HG03139 (cell line): ENCODE results near the gene PRDM2.
"Not testable (repeated sequence)": the region's sequence is repeated elsewhere in the genome, so short reads cannot be mapped to it uniquely, and the experiment has no call there.

Experiments
- ATAC-seq: cut with Tn5 transposase; IDR thresholded peaks from one replicate; pipeline ENCODE4 v1.9.1; 2021; ENCODE audit not compliant: unreplicated experiment

Gene PRDM2

GRCh38 chr1:13699936-13700520 is at the start of gene PRDM2:
Gene PRDM2, plus strand, starts transcription at chr1:13700188. Its CDS starts 15,418 bp downstream, at chr1:13715606.
- ATAC-seq, result peak; percentile 40

- ATAC-seq, result no peak
Observed at GRCh38 chr1:13651279-13651678, 48.7 kb upstream of the PRDM2 start.

DNA sequence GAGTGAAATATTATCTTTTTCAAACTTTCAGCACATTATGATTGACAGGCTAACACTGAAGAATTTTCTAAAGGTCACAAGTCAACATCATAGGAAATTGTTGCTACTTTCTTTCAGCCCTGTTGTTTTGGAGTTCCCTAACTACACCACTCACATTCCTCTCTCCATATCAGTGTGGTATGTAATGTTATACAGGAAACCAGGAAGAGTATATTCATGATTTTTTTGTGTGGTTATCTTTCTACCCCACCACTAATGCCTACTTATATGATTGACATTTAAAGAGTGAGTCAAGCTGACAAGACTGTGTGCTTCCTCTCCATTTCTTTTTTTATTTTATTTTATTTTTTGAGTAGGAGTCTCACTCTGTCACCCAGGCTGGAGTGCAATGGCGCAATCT is 47.8 kb upstream of the PRDM2 start:
- ATAC-seq, result no peak

DNA sequence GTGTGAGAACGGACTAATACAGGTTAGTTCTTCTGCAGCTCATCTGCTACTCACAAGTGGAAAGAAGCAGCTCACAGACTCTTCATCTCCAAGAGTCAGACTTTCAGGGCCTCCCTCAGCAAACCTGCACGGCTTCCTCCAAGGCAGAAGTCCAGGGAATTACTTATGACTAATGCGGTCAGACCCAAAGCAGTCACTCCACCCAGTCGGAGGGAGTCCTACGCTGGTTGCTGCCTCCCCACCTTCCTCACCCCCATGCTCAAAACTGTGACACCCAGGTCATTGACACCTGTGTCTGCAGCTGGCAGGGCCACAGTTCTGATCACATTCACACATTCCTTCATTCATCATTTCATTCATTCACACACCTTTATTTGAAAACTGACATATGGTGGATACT is 38.4 kb upstream of the PRDM2 start:
- ATAC-seq, result no peak

GRCh38 chr1:13662493-13662892 is 37.5 kb upstream of the PRDM2 start:
- ATAC-seq, result no peak

DNA sequence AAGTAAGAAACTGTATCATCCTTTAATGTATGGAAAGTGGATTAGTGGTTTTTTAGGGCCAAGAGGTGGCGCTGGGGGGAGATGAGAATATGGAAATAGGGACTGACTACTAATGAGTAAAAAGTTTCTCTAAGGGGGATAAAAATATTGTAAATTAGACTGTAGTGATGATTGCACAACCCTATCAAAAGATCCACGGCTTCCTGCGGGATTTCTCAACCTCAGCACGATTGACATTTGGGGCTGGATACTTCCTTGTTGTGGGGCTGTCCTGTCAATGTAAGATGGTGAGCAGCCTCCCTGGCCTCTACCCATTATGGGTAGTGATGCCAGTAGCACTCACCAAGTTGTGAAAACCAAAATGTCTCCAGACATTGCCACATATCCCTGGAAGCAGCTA is 36.0 kb upstream of the PRDM2 start:
- ATAC-seq, result no peak

DNA sequence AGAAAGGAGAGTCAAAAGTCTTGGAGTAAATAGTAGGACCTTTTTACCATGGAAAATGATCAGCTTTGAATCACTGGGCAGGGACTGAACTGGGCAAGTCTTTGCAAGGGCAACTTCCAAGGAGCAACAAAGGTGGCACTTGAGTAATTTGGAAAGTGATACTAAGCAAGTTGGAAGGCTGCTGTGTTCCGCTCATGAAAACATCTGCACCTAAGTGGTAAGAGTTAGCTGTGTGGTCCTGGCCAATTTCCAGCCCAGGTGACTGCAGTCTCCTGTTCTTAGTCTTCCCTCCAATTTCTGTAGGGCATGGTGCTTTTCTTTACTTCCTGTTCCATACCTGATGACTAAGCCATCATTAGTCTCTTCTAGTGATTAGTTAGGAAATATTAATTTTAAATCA is 35.5 kb upstream of the PRDM2 start:
- no peak for ATAC-seq

- no peak for ATAC-seq
Observed at GRCh38 chr1:13666317-13666716, 33.7 kb upstream of the PRDM2 start.

GRCh38 chr1:13667691-13668090 is 32.3 kb upstream of the PRDM2 start:
- ATAC-seq, result no peak

- ATAC-seq, result no peak
Observed at GRCh38 chr1:13674377-13674776, 25.6 kb upstream of the PRDM2 start.

GRCh38 chr1:13675151-13675651 is 24.8 kb upstream of the PRDM2 start:
- ATAC-seq, result no peak

GRCh38 chr1:13677896-13678295 is 22.1 kb upstream of the PRDM2 start:
- ATAC-seq, result no peak

- no peak for ATAC-seq
Observed at GRCh38 chr1:13679651-13680050, 20.3 kb upstream of the PRDM2 start.

DNA sequence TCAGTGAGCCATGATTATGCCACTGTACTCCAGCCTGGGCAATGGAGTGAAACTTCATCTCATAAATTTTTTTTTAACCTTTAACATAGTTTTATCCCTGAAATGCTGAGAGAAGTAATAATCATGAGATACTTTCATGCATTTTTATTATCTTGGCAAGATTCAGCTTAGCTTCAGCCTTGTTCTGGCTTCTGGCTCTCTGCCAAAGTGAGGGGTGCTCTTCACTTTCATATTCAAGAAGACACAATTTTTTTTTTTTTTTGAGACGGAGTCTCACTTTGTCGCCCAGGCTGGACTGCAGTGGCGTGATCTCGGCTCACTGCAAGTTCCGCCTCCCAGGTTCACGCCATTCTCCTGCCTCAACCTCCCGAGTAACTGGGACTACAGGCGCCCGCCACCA is 19.4 kb upstream of the PRDM2 start:
- not testable (repeated sequence) for ATAC-seq

DNA sequence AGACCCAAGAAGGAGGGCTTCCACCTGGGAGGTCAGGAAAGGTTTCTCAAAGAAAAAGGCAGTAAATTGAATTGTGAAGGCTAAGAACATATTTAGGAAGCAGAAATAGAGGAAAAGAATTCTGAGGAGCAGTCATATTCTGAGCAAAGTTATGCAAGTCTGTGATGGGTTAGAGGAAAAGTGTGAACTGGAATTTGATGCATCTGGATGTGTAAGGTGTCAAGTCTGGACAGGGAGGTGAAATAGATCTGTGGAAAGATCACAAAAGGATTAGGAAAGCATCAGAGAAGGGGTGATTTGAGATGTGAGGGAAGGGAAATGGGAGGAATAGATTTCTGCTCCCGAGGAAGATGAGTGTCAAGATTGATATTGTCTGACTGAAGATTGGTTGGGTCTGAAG is 18.1 kb upstream of the PRDM2 start:
- ATAC-seq, result no peak

DNA sequence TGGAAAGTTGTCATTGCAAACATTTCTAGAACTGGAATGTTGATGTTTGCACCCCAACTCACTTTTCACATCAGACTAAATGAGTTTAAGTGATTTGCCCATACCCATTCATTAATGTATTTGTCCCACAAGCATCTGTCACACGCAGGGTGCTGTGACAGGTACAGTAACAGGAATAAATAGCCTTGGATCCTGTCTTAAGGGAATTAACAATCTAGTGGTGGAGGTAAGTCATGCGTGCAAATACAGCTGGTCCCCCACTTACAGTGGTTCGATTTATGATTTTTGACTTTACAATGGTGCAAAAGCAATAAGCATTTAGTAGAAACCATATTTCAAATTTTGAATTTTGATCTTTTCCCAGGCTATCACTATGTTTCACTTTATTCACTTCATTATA is 17.5 kb upstream of the PRDM2 start:
- ATAC-seq, result no peak

DNA sequence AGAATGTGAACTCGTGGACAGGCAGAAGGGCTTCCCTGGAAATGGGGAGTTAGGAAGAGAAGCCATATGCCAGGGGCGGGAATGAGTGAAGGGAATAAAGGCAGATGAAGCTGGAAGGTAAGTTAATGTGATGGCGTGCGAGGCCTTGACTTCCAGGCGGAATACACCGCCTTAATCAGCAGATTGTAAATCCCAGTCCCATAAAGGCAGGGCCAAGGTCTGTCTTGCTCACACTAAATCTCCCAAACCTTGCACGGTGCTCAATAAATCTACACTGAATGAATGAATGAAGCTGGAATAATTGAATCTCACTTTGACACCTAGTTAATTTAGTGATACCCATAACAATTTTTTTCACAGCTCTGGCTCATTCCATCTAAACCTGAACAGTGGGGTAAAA is 16.8 kb upstream of the PRDM2 start:
- ATAC-seq, result no peak

DNA sequence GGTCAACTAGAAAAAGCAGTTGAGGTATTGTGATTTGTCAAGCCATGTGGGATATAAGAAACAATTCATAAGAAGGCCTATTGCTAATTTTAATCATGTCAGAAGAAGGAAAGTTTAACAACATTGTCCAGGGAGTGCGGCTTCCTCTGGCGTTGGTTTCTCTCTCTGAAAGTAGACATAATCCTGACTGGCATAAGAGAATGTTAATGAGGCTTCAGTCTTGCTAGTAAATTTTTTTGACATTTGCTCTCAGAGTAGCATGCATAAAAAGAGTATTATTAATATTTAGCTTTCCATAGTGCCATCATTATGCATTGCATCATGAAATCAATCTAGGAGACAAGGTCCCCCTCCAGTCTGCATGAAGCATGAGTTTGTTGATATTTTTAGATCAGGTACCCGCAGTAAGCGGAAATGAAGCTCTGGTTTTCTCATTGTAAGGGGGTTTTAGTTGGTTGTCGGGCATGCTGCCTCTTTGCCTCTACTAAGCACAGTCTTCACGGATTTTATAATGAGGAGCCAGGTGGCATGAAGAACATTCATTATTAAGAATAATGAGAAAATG is 12.8 kb upstream of the PRDM2 start:
- ATAC-seq, result no peak

DNA sequence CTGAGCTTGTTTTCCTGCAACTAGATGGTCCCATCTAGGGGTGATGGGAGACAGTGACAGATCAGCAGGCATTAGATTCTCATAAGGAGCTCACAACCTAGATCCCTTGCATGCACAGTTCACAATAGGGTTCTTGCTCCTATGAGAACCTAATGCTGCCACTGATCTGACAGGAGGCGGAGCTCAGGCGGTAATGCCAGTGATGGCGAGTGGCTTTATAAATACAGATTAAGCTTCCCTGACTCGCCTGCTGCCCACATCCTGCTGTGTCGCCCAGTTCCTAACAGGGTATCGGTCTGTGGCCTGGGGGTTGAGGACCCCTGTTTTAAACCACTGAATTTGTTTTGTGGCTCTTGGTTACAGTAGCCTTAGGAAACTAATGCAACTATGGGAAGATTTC is 6.9 kb upstream of the PRDM2 start:
- ATAC-seq, result not testable (repeated sequence)

DNA sequence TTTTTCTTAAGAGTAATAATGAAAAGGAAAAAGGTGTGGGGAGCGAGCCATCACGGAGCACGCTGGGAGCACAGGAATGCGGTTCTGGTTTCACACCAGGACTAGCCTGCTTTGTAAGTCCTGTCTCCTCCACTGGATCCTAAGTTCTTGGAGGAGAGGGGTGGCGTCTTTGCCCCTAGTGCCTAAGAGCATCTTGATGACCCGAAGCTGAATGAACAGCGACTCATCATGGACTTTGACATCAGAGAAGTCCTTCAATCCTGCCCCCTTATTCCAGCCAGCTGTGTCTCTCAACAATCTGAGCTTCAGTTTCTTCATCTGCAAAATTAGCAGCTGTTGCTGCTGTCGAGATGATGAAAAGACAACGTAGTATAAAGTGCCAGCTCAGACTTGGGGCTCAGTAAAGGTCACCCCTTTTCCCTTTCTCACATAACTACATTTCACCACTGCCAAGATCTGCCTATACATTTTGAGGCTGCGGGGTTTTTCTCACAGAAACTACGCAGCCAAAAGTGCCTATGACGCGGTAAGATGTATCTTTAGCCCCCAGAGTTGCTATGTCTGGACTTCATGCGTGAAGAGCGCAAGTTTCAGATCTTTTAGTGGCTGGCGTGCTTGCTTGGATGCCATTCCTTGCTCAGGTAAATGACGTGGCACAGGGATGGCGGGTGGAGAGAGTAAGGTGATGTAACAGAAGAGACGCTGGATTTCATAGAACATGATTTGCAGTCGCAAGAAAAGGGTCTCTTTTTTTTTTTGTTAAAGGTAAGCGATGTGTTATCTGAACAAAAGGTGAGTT is 4.9 kb upstream of the PRDM2 start:
- ATAC-seq, result no peak

- ATAC-seq, result no peak
Observed at GRCh38 chr1:13697738-13698137, 2.2 kb upstream of the PRDM2 start.

DNA sequence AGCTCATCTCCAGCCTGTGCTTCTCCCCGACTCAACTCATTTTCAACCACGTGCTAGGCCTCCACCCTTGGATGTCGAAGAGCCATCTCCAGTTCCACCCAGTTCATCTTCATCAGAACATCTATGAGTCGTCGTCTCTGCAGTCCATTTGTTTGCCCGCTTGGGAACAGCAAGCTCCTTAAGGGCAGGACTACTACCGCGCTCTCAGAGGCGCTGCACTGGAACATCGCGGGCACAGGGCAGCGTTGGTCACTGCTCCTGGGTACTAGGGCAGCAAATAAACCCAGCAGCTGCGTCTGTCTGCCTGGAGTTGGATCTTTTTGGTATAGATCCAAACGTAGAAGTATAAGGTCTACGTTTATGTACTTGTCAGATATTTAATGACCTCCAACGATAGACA is 478 bp upstream of the PRDM2 start:
- ATAC-seq, result no peak
